HEK293 (cell line): ENCODE results near the gene MAP2.

Source experiments
- CTCF ChIA-PET: fragments of 350-600 bp; formaldehyde crosslinking; extraction: SDS; loops from one replicate; lab custom pipeline; 2021; ENCODE audit warnings: antibody characterized with exemption; lab: Yijun Ruan, JAX
- POLR2A ChIA-PET: fragments of 300-600 bp; formaldehyde crosslinking; extraction: SDS; loops from one replicate; lab custom pipeline; 2020; ENCODE audit warnings: antibody characterized with exemption, inconsistent platforms; lab: Yijun Ruan, JAX
- H3K27ac ChIP-seq: fragments of 200-500 bp; sonication (Bioruptor generic); 2 replicates; pipeline ENCODE4 v1.5.1; 2014; ENCODE audit warnings: low read depth, low read length, control low read depth, inconsistent platforms; ENCODE audit errors: extremely low read depth
- H3K36me3 ChIP-seq, 2 experiments: fragments of 200-500 bp in 1 of 2; sonication (Bioruptor generic) in 1 of 2; 1 replicate in 1 of 2; 2 replicates in 1 of 2; pipeline ENCODE4 v1.5.1; 2014 to 2017; ENCODE audit warnings: inconsistent platforms in 2 of 2, low read length in 2 of 2; ENCODE audit not compliant: control insufficient read depth in 2 of 2, insufficient read depth in 1 of 2
- H3K4me1 ChIP-seq: fragments of 200-500 bp; sonication (Bioruptor generic); 2 replicates; pipeline ENCODE4 v1.5.1; 2014; ENCODE audit warnings: mild to moderate bottlenecking, low read length, inconsistent platforms; ENCODE audit not compliant: control insufficient read depth, insufficient read depth
- H3K4me3 ChIP-seq: 2 replicates; pipeline ENCODE4 v1.5.1; 2011; ENCODE audit warnings: low read depth, mild to moderate bottlenecking, control low read depth, low read length, moderate library complexity
- H3K9me3 ChIP-seq: fragments of 200-500 bp; sonication (Bioruptor generic); 2 replicates; pipeline ENCODE4 v1.5.1; 2014; ENCODE audit warnings: low read depth, low read length, inconsistent platforms; ENCODE audit not compliant: control insufficient read depth, insufficient read depth
- BCL11A ChIP-seq: fragments of 450-650 bp; formaldehyde crosslinking; IDR thresholded peaks from 2 replicates; pipeline ENCODE4 v1.5.1; 2016; ENCODE audit warnings: low read depth, missing biosample characterization, missing genetic modification characterization
- FEZF1 ChIP-seq: fragments of 450-650 bp; formaldehyde crosslinking; IDR thresholded peaks from 2 replicates; pipeline ENCODE4 v1.5.1; 2016; ENCODE audit warnings: missing biosample characterization, missing genetic modification characterization
- HOXD13 ChIP-seq: sonication (generic); formaldehyde crosslinking; IDR thresholded peaks from 2 replicates; pipeline ENCODE4 v1.8.0; 2022; ENCODE audit warnings: missing genetic modification reagents, borderline replicate concordance
- KLF16 ChIP-seq: fragments of 450-650 bp; formaldehyde crosslinking; IDR thresholded peaks from 2 replicates; pipeline ENCODE4 v1.5.1; 2017; ENCODE audit warnings: missing biosample characterization, missing genetic modification characterization
- PBX3 ChIP-seq: sonication (generic); formaldehyde crosslinking; IDR thresholded peaks from 2 replicates; pipeline ENCODE4 v1.8.1; 2022; ENCODE audit warnings: mild to moderate bottlenecking, moderate library complexity, missing genetic modification reagents
- PRDM1 ChIP-seq: fragments of 450-650 bp; formaldehyde crosslinking; IDR thresholded peaks from 2 replicates; pipeline ENCODE4; 2016; ENCODE audit warnings: missing biosample characterization, missing genetic modification characterization
- TSHZ1 ChIP-seq: fragments of 450-650 bp; formaldehyde crosslinking; IDR thresholded peaks from 2 replicates; pipeline ENCODE4 v1.5.1; 2016; ENCODE audit warnings: missing biosample characterization, missing genetic modification characterization, borderline replicate concordance
- YY2 ChIP-seq: fragments of 450-650 bp; formaldehyde crosslinking; IDR thresholded peaks from 2 replicates; pipeline ENCODE4 v1.5.1; 2016; ENCODE audit warnings: missing biosample characterization, missing genetic modification characterization
- ZBTB17 ChIP-seq: fragments of 450-650 bp; formaldehyde crosslinking; IDR thresholded peaks from 2 replicates; pipeline ENCODE4 v1.5.1; 2016; ENCODE audit warnings: missing biosample characterization, missing genetic modification characterization
- ZBTB48 ChIP-seq: fragments of 450-650 bp; formaldehyde crosslinking; IDR thresholded peaks from 2 replicates; pipeline ENCODE4 v1.5.1; 2016; ENCODE audit warnings: missing biosample characterization, missing genetic modification characterization
- ZBTB49 ChIP-seq: fragments of 450-650 bp; formaldehyde crosslinking; IDR thresholded peaks from 2 replicates; pipeline ENCODE4 v1.5.1; 2016; ENCODE audit warnings: missing biosample characterization, missing genetic modification characterization, low read depth
- ZBTB7A ChIP-seq: fragments of 450-650 bp; formaldehyde crosslinking; IDR thresholded peaks from 2 replicates; pipeline ENCODE4 v1.5.1; 2016; ENCODE audit warnings: low read depth, missing biosample characterization, missing genetic modification characterization
- ZNF10 ChIP-seq: fragments of 450-650 bp; formaldehyde crosslinking; IDR thresholded peaks from 2 replicates; pipeline ENCODE4 v1.5.1; 2017; ENCODE audit warnings: missing biosample characterization, missing genetic modification characterization
- ZNF2 ChIP-seq: fragments of 450-650 bp; formaldehyde crosslinking; IDR thresholded peaks from 2 replicates; pipeline ENCODE4 v1.5.1; 2016; ENCODE audit warnings: missing biosample characterization, missing genetic modification characterization
- ZNF274 ChIP-seq, 2 experiments: fragments of 200-500 bp in 1 of 2; fragments of 450-650 bp in 1 of 2; sonication (Bioruptor generic) in 1 of 2; formaldehyde crosslinking in 1 of 2; IDR thresholded peaks; 2 replicates each; pipeline versions ENCODE4 v1.5.1 to v1.6.1; 2014 to 2016; ENCODE audit warnings: borderline replicate concordance in 1 of 2, inconsistent platforms in 1 of 2, low read length in 1 of 2, missing biosample characterization in 1 of 2, missing genetic modification characterization in 1 of 2
- ZNF280D ChIP-seq: fragments of 450-650 bp; formaldehyde crosslinking; IDR thresholded peaks from 2 replicates; pipeline ENCODE4 v1.5.1; 2016; ENCODE audit warnings: missing biosample characterization, missing genetic modification characterization
- ZNF324 ChIP-seq: fragments of 450-650 bp; formaldehyde crosslinking; IDR thresholded peaks from 2 replicates; pipeline ENCODE4 v1.5.1; 2016; ENCODE audit warnings: missing biosample characterization, missing genetic modification characterization
- ZNF335 ChIP-seq: fragments of 450-650 bp; formaldehyde crosslinking; conservative IDR thresholded peaks from 2 replicates; pipeline ENCODE4 v1.5.1; 2016; ENCODE audit warnings: missing biosample characterization, missing genetic modification characterization
- ZNF350 ChIP-seq: fragments of 450-650 bp; formaldehyde crosslinking; IDR thresholded peaks from 2 replicates; pipeline ENCODE4 v1.5.0; 2017; ENCODE audit warnings: missing biosample characterization, mild to moderate bottlenecking, missing genetic modification characterization
- ZNF596 ChIP-seq: fragments of 450-650 bp; IDR thresholded peaks from 2 replicates; pipeline ENCODE4 v1.5.0; 2018; ENCODE audit warnings: missing biosample characterization, mild to moderate bottlenecking, missing genetic modification characterization, moderate library complexity
- ZNF624 ChIP-seq: fragments of 450-650 bp; formaldehyde crosslinking; IDR thresholded peaks from 2 replicates; pipeline ENCODE4 v1.5.1; 2017; ENCODE audit warnings: missing biosample characterization, missing genetic modification characterization
- ZNF660 ChIP-seq: fragments of 450-650 bp; IDR thresholded peaks from 2 replicates; pipeline ENCODE4 v1.5.1; 2018; ENCODE audit warnings: missing biosample characterization, mild to moderate bottlenecking, missing genetic modification characterization
- ZNF664 ChIP-seq: fragments of 450-650 bp; formaldehyde crosslinking; IDR thresholded peaks from 2 replicates; pipeline ENCODE4 v1.5.1; 2016; ENCODE audit warnings: missing biosample characterization, missing genetic modification characterization
- ZNF747 ChIP-seq: fragments of 450-650 bp; formaldehyde crosslinking; IDR thresholded peaks from 2 replicates; pipeline ENCODE4 v1.5.1; 2016; ENCODE audit warnings: missing biosample characterization, missing genetic modification characterization
- ZNF777 ChIP-seq: fragments of 450-650 bp; formaldehyde crosslinking; IDR thresholded peaks from 2 replicates; pipeline ENCODE4 v1.5.1; 2017; ENCODE audit warnings: missing biosample characterization, missing genetic modification characterization, borderline replicate concordance
- ZSCAN23 ChIP-seq: fragments of 450-650 bp; formaldehyde crosslinking; IDR thresholded peaks from 2 replicates; pipeline ENCODE4 v1.5.1; 2016; ENCODE audit warnings: missing biosample characterization, missing genetic modification characterization

Gene MAP2

GRCh38 chr2:209662021-209662420, 238.2 kb downstream of the MAP2 start:
- ChIA-PET CTCF (interaction anchor here (1.2 kb wide), 1 partner anchor 328 kb away, joined by 3 read pairs; no protein-coding TSS in a partner anchor), POLR2A (no interaction called here)
- Histone ChIP-seq H3K4me1 (no peaks in the 10 kb centered on the region), H3K4me3 (no peak overlapping the region), H3K36me3 (no peaks in the 10 kb centered on the region), H3K9me3 (no peaks in the 10 kb centered on the region), H3K27ac (no peak overlapping the region)
- TF ChIP-seq ZBTB48 (tag by site-specific recombination) (no peak), ZNF777 (tag by site-specific recombination) (no peak), ZNF624 (tag by site-specific recombination) (no peak), ZNF747 (tag by site-specific recombination) (no peak), ZNF596 (no peak), ZBTB49 (no peak), ZNF274 (IDR thresholded peaks at IDR 0.05; ENCODE audit: low read length) (no peak), ZNF274 (tag by site-specific recombination; IDR thresholded peaks at IDR 0.05; ENCODE audit: borderline replicate concordance) (no peak), ZSCAN23 (tag by site-specific recombination) (no peak), ZNF350 (tag by site-specific recombination) (no peak), TSHZ1 (tag by site-specific recombination) (no peak), ZNF324 (no peak), ZNF10 (tag by site-specific recombination) (no peak), ZBTB7A (tag by site-specific recombination) (no peak)

GRCh38 chr2:209663139-209663538, 239.3 kb downstream of the MAP2 start:
- CTCF ChIA-PET = interaction anchor here (0.6 kb wide), 1 partner anchor 841 kb away, joined by 3 read pairs; no protein-coding TSS in a partner anchor

More at GRCh38 chr2:209663139-209663538, 239.3 kb downstream of the MAP2 start:
- no peaks in the 10 kb centered on the region for H3K4me1 ChIP-seq
- H3K4me3 ChIP-seq = no peak overlapping the region
- POLR2A ChIA-PET = no interaction called here
- H3K27ac ChIP-seq = no peak overlapping the region
- H3K9me3 ChIP-seq = no peaks in the 10 kb centered on the region
- no peaks in the 10 kb centered on the region for H3K36me3 ChIP-seq
- TF ChIP-seq KLF16 (tag by site-specific recombination) = no peak
- TF ChIP-seq BCL11A (tag by site-specific recombination) = no peak
- no peak for TF ChIP-seq ZBTB17
- no peak for TF ChIP-seq ZNF664
- TF ChIP-seq ZNF335 = no peak
- TF ChIP-seq ZNF280D = no peak
- TF ChIP-seq ZNF624 (tag by site-specific recombination) = no peak
- no peak for TF ChIP-seq FEZF1 (tag by site-specific recombination)
- TF ChIP-seq PBX3 (CRISPR knock-in tag) = no peak
- TF ChIP-seq YY2 (tag by site-specific recombination) = no peak
- no peak for TF ChIP-seq ZNF2 (tag by site-specific recombination)
- no peak for TF ChIP-seq PRDM1 (tag by site-specific recombination)
- TF ChIP-seq HOXD13 (CRISPR knock-in tag) = no peak
- no peak for TF ChIP-seq ZNF660 (tag by site-specific recombination)
- TF ChIP-seq, all 188 proteins: peak for 0
